ENCODE data around the gene SLC4A1AP.

DNA sequence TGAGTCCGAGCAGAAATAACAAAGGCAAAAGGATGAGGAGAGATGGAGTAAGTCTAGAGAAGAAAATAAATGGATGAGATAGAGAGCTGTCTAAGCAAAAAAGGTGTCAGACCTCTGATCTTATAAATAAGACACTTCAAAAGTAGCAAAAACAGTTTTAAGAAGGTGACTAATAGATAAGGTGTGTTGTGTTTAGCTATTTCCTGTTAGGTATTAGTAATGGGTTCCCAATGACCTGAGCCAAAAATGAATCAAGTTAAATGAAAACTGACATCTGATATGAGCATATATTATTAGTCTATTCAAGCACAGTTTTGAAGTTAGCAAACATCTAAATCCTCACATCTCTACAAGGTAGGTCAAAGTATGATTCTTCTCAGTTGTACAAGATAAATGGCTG, 10.9 kb upstream of the SLC4A1AP start:
- no peak for TF ChIP-seq ZNF652 (CRISPR knock-in tag; IDR thresholded peaks at IDR 0.05; ENCODE audit: borderline replicate concordance, low read depth)
- no peak for TF ChIP-seq ZNF207 (IDR thresholded peaks at IDR 0.05; ENCODE audit: borderline replicate concordance)
- no peak for TF ChIP-seq EHMT2 (IDR thresholded peaks at IDR 0.05; ENCODE audit: borderline replicate concordance, low read depth, low read length)
- no peak for TF ChIP-seq MLX (CRISPR knock-in tag; IDR thresholded peaks at IDR 0.05)
- no peak for TF ChIP-seq CTCF (CRISPR knock-in tag; IDR thresholded peaks at IDR 0.05)
- TF ChIP-seq, protein P1, sequence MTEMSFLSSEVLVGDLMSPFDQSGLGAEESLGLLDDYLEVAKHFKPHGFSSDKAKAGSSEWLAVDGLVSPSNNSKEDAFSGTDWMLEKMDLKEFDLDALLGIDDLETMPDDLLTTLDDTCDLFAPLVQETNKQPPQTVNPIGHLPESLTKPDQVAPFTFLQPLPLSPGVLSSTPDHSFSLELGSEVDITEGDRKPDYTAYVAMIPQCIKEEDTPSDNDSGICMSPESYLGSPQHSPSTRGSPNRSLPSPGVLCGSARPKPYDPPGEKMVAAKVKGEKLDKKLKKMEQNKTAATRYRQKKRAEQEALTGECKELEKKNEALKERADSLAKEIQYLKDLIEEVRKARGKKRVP (CRISPR knock-in tag; IDR thresholded peaks at IDR 0.05) = no peak
- TF ChIP-seq TCF7 (IDR thresholded peaks at IDR 0.05; ENCODE audit: low read depth) = no peak
- no peak for TF ChIP-seq HNF4A (CRISPR knock-in tag; IDR thresholded peaks at IDR 0.05)
- no peak for TF ChIP-seq SMC3 (IDR thresholded peaks at IDR 0.05; ENCODE audit: low read length)
- no peak for TF ChIP-seq PHF5A (CRISPR knock-in tag; IDR thresholded peaks at IDR 0.05; ENCODE audit: low read depth, unreplicated experiment)
- TF ChIP-seq CBX1 (IDR thresholded peaks at IDR 0.05; ENCODE audit: low read depth) = no peak
- no peak for TF ChIP-seq CHCHD3 (CRISPR knock-in tag; IDR thresholded peaks at IDR 0.05)

Measured in HepG2 (cell line).